Panc1 (cell line): Measurements from ENCODE around the gene FCGR1A.
"Not testable (repeated sequence)": the region's sequence is repeated elsewhere in the genome, so short reads cannot be mapped to it uniquely, and the experiment has no call there.

ENCODE experiments used
- CTCF ChIP-seq: fragments of 450-650 bp; IDR thresholded peaks from 2 replicates; pipeline ENCODE4 v1.5.1; 2017; ENCODE audit warnings: mild to moderate bottlenecking
- POLR2AphosphoS5 ChIP-seq: IDR thresholded peaks from 2 replicates; pipeline ENCODE4 v1.6.1; 2012; ENCODE audit warnings: mild to moderate bottlenecking, low read depth, low read length, moderate library complexity
- REST ChIP-seq, 2 experiments: IDR thresholded peaks; 2 replicates each; pipeline ENCODE4 v1.6.1; 2011 to 2012; ENCODE audit warnings: low read depth in 2 of 2, control low read depth in 1 of 2, low read length in 1 of 2, mild to moderate bottlenecking in 1 of 2, moderate library complexity in 1 of 2; ENCODE audit not compliant: insufficient read depth in 1 of 2

DNA sequence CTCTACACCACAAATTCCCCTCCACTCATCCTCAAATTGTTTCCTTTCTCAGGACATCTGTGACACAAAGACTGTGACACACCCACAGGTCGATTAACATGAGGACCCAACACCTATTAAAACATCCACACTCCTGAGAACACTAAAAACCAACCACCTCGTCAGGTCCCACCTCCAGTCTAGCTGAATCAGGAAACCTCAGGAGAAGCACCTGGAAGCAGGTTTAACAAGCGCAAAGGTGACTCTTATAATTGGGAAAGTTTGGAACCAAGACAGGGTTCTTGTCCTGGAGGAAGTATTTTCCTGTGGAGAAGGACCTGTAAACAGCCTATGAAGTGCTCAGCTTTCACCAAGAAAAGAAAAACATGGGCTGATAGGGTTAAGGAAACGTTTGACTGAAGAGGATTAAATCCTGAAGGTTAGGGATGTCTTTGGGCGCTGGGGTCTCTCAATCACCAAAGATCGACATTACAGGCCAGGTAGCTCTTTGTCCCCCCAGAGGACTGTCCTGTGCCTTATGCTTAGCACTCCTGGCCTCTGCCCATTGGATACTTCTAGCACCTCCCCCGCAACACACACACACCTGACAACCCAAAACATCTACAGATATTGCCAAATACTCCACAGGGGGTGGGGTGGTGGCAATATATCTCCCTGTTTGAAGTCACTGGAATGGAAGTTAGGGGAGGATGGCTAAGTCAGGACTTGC, 28.4 kb downstream of the FCGR1A start:
- not testable (repeated sequence) for TF ChIP-seq CTCF; POLR2AphosphoS5; REST (IDR thresholded peaks at IDR 0.05; ENCODE audit: insufficient read depth in 1 of 2, low read depth in 2 of 2, low read length in 1 of 2)
